Stimulated activated CD8-positive, alpha-beta memory T cell treated with anti-CD3 and anti-CD28 coated beads, Interleukin-4, amount 100 ng/mL, for 24 hours (primary cell): ENCODE results near the gene OXA1L.
"Not testable (repeated sequence)": the region's sequence is repeated elsewhere in the genome, so short reads cannot be mapped to it uniquely, and the experiment has no call there.

Experiments
- DNase-seq: peaks from one replicate; pipeline ENCODE4 v3.0.0-alpha.2; 2020; ENCODE audit warnings: low read depth

The OXA1L gene

DNA sequence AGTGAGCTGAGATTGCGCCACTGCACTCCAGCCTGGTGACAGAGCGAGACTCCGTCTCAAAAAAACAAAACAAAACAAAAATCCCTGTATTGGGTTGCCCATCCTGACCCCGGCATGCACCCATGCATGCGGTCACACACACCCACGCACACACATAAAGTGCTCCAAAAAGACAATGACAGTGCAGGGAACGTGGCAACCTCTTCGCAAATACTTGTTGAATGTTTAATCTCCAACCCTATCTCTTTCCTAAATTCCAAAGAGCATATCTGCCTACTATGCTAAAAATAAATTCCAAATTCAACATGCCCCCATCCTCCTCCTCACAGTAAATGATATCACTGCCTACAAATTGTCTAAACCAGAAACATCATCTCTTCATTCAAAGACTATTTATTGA is 35.2 kb downstream of the OXA1L start:
- DNase-seq: no peak

DNA sequence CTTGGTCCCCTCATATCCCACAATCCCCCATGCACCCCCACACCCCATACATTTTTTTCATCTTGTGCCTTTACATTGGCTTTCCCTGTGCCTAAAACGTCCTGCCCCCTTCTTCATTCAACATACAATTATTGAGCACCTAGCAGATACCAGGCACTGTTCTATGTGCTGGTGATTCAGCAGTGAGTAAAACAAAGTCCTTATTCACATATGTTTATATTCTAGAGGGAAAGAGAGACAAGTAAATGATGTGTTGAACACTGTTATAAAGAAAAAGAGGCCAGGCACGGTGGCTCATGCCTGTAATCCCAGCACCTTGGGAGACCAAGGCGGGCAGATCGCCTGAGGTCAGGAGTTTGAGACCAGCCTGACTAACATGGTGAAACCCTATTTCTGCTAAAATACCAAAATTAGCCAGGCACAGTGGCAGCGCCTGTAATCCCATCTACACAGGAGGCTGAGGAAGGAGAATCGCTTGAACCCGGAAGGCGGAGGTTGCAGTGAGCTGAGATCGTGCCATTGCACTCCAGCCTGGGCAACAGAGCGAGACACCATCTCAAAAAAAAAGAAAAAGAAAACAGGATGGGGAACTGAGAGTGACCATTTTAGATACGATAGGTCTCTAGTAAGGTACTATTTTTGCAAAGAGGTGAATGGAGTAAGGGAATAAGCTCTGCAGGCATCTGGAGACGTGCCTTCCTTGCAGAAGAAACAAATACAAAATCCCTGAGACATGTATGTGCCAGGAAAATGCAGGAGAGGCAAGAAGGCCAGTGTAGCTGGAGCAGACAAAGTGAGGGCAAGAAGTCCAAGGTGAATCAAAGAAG is 36.6 kb downstream of the OXA1L start:
- no peak for DNase-seq

DNA sequence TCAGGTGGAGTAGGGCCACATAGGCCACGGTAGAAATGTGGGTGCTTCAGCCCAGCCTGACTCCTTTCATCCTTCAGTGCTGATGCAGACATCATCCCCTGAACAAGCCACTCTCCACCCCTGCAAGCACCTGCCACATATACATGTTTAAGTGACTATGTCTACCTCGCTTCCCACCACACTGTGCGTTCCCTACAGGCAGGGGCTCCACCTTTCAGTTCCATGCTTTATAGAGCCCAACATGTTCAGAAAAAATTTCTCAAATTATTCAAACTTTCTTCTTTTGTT is 37.1 kb downstream of the OXA1L start:
- no peak for DNase-seq

DNA sequence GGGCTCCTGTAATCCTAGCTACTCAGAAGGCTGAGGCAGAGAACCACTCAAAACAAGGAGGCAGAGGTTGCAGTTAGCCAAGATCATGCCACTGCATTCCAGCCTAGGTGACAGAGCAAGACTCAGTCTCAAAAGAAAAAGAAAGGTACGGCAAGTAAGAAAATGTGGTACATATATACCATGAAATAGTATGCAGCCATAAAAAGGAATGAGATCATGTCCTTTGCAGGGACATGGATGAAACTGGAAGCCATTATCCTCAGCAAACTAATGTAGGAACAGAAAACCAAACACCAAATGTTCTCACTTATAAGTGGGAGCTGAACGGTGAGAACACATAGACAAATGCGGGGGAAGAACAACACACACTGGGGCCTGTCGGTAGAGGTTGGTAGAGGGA is 38.7 kb downstream of the OXA1L start:
- DNase-seq: not testable (repeated sequence)

DNA sequence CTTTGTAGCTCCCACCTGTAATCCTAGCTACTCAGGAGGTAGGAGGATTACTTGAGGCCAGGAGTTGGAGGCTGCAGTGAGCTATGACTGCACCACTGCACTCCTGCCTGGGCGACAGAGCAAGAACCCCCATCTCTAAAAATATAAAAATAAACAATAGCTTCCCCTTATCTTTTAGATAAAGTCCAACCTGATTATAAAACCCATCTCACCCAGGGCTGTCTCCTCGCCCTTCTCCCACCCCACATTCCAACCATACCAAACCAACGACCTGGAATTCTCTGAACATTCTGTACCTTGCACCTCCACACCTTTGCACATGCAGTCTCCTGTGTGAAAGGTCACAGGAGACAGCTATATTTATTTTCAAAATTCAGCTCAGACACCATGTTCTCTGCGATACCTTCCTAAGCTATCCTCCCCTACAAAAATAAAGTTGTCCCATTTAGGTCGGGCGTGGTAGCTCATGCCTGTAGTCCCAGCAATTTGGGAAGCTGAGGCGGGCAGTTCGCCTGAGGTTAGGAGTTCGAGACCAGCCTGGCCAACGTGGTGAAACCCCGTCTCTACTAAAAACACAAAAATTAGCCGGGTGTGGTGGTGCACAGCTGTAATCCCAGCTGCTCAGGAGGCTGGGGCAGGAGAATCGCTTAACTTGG is 41.1 kb downstream of the OXA1L start:
- no peak for DNase-seq

DNA sequence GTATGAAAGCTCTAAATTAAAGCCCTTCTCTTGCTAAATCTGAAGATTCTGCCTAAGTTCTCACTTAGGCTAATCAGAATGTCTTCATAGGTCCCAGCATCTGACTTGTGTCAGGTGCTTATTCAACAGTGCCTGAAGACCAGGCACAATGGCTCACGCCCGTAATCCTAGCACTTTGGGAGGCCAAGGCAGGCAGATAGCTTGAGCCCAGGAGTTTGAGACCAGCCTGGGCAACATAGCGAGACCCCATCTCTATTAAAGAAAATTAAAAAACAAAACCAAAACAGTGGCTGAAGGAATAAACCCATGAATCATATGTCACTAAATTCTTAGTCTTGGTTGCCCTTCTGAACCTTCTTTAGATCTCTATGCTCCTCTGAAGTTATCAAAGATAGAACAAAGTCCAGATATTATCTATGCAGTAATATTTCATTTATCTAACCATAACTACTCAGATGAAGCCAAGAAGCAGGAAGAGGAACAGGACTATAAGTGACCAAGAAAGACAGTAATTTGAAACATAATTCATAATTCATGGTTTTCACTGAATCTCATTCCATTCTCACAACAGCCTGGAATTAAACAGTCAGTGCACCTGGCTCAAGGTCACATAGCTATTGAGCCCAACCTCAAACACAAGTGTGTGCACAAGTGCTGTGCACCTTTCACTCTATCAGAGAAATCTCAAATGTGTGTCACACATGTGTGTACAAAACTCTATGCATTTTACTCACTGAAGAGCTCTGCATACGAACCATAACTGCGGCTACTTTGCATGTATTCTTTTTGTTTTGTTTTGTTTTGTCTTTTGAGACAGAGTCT is 42.1 kb downstream of the OXA1L start:
- DNase-seq: no peak

DNA sequence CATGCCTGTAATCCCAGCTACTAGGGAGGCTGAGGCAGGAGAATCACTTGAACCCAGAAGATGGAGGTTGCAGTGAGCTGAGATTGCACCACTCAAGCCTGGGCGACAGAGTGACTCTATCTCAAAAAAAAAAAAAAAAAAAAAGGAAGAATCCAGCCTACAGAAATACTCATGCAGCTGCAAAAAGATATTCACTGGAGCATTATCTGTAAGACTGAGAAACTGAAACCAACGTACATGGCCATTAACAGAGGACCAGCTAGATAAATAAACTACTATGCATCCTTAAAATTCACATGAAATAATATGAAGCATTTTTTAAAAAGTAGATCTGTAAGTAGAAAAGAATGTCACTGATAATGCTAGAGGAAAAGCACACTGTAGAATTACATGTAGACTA is 45.2 kb downstream of the OXA1L start:
- DNase-seq: no peak

DNA sequence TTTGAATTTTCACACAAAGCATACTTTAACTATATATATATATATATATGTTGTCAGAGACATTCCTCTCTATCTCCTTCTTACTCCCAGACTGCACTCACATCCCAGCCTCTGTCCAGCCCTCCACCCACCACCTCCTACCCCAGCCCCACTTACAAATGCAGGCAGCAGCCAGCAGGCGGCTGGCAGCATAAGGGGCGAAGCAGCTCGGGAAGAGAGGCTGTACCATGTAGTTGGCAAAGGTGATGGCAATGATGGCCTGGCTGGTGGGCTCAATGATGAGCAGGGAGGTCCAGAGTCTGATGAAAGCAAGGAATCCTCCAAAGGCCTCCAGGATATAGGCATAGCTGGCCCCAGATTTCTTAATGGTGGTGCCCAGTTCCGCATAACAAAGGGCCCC is 46.3 kb downstream of the OXA1L start:
- DNase-seq: no peak

DNA sequence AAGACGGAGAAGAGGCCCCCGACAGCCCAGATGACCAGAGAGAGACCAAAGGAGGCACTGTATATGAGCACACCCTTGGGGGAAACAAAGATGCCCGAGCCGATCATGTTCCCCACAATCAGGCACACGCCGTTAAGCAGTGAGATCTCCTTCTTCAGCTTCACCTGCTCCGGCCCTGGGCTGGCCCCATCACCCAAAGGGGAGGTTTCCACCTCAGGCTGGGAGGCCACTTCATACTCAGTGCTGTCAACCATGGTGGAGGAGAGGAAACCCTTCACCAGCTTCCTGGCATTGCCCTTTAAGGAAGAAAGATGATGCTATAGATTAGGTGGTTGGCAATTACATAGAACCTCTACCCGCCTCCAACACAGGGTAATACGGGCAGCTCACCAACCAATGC is 46.7 kb downstream of the OXA1L start:
- DNase-seq: no peak

DNA sequence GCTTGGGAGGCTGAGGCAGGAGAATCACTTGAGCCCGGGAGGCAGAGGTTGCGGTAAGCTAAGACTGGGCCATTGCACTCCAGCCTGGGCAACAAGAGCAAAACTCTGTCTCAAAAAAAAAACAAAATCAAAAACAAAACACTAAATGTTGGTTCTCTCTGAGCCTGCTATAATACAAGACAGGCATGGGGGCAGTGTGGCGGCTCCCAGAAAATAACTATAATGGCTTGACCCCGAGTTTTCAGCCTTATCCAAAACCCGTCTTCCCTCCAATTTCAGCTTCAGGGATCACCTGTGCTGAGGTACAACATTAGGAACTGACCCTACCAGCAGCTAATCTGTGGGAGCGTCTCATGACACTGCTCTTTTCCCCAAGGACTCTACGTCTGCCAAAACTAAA is 47.9 kb downstream of the OXA1L start:
- DNase-seq: no peak

DNA sequence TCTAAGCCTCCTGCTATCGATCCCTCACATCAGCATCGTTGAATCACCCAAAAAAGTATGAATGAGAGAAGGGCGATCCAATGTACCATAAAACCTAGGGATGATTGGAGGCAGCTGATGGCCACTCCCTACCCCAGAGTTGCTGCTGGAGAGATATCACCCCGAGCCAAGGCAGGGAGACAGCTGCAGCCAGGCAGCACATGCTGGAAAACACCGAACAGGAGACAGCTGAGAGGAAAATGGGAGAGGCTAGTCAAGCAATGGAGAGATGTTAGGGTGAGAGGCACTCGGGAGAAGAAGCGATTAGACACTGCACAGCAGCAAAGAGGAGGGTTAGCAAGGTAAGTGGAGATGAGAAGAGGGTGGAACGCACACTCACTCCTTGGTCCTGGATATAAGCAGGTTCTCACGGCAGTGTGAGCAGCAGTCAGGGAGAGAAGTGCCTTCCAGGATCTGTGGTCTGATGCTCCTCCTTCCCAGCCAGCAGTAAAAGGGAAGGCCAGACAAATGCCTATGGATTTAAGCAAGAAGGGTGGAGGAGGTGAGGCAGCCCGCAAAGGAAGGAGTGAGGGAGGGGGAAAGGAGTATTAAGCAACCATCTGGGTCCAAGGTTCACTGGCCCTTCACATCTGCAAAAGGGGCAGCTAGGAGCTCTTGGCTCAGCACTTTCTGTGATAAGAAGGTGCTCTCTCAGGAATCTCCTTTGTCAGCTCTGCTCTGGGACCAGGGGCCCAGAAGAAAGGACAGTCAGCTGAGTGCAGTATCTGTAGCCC is 48.6 kb downstream of the OXA1L start, which contains the start of gene SLC7A7:
Gene SLC7A7, minus strand, starts transcription at position 495 of the 773 bp plus-strand sequence. CDS start 2,037 bp downstream, outside the sequence.
- DNase-seq: no peak

DNA sequence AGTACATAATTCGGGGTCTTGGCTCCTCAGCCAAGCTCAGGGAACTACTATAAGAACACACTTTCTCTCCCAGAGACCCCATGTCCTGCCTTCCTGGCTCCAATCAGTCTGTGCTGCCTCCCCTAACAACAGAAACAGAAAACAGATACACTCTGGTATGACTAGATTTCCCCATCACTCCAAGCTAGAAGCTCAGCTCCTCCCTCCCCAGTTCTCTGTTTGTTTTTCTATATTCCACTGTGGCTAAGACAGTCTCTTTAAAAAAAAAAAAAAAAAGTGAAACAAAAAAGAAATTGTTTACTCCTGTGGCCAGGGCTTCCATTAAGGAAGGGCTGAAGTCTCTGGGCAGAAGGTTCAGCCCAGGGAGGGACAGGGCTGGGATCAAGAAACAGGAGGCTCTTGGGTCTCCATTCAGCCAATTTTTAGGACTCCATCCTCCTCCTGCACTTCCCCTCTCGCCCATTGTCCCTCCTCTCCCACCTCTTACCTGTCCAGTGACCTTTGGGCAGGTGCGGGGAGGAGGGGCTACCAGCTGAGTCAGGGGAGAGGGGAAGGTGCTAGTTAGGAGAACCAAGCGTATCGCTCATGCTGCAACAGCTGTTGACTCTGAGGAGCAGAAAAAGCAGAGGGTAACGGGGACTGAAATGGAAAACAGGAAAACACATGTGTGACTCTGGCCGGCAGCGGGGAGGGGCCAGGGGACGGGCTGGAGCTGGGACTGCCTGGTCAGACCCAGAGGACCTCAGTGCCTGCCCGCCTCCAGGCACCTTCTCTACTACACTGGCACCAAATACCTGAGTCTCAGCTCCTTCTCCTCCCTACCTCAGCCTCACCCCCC is 52.9 kb downstream of the OXA1L start:
- no peak for DNase-seq

DNA sequence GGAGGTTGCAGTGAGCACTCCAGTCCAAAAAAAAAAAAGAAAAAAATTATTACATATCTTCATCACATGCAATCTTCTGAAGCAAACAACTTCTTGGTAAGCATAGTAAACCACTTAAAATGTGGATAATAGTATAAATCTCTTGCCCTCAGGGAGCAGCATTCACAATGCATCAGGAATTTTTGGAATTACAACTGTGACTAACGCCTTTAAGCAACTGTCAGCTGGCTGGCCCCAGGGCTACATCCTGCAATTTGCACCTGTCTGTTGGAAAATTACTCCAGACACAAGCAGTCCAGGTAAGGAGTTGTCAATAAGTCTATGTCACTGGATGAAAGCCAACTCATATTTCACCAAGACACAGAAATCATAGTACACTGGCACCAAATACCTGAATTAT is 54.2 kb downstream of the OXA1L start:
- no peak for DNase-seq

DNA sequence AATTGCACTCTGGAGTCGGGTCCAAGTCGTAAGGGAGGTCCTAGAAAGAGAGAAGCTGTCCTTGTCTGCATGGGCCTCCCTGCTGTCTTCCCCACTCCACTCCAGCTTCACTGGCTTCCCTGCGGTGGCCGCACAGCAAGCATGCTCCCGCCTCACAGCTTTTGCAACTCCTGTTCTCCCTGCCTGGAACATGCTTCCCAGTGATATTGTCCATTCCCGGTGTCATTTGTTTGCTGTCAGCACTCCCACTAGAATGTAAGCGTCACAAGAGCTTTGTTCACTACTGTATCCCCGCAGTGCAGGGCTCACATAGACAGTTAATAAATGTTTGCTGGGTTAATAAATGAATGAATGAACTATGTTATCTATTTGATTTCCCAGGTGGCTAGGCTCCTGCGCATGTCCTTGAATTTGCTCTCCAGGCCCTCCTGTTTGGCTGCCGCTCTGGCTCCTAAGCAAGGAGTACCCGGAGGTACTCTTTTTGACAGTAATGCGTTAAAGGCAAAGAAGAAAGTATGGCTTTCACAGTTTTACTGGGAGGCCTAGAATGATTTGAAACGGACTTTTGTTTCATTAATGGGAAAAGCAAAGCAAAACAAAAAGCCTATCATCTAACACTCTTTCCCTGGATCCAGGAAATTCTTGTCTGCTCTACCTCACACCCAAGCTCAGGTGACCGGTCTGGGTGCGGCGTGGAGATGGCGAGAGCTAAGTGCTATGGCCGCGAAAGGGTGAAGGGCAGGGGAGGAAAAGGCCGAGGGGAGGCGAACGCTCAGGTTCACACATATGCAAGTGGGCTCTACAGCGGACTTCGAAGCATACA is 54.9 kb downstream of the OXA1L start:
- no peak for DNase-seq

DNA sequence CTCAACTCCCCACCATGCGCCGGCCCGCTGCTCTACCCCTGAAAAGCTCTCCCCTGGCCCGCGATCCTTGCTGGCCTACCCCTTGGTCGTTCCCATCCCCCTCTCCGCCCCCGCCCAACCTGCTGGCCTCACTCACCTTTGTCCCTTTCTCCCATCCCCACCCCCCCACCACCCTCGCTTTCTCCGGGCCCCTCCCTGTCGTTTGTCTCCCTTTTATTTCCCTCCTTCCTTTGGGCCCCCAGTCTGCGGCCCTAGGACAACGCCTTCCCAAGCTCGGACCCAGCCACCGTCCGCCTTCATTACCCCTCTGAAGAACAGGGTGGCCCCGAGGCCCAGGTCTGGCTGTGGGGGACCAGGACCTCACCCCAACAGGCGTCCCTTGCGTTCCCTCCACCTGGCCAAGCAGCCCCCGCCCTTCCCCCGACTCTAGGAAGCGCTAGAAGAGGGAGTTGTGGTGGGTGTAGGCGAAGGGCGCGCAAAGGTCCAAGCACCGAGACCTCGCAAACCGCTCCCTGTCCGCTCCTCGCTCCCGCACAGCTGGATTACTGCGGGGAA is 55.6 kb downstream of the OXA1L start:
- no peak for DNase-seq
